Stimulated activated CD4-positive, alpha-beta T cell treated with anti-CD3 and anti-CD28 coated beads, TNF-alpha, amount 100 ng/mL, for 24 hours (primary cell): ENCODE data around the gene RTN4IP1.
A peak's percentile ranks its signal among the peaks of the same experiment; 100 is the strongest.

Experiments used
- DNase-seq, 3 experiments: peaks; one replicate each; pipeline ENCODE4 v3.0.0-alpha.2; 2020; ENCODE audit warnings: low read depth in 3 of 3

RTN4IP1 gene

DNA sequence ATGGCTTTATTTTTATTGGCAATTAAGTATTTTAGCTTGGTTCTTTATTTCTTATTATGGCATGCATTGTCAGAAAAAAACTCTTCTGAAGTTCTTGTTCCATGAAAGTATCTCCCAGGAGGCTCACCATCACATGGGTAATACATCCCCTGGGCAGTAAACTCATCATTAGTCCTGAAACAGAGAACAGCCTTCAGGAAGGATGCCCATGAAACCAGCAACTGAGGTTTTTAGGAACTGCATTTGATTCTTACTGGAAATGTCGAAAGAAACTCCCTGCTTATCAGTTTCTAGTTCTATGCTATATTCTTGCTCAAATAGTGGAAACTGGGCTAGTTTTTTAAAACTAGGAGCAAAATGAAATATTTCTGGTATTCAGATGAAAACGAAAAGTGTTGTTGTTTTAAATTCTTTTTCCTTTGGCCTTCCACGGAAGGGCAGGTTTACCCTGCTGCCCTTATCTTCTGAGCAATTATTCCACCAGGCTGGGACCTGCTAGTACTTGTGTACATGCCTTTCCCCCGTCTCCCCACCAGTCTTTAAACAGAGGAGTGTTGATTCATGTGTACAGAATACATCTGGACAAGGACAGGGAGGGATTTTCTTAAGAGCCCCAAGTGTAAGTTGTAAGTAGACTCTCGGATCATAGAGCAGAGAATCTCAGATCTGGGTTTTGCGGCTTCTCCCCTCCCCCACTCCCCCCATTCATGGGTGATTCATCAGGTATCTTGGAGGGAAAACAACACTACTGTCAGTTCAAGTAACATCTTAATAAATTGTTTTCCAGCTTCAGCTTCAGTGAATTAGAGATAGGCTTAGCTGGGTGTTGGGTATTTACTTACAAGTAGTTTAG is 81.5 kb downstream of the RTN4IP1 start:
- peak in 1 of 3 experiments; percentile 25 for DNase-seq

GRCh38 chr6:106546691-106547414 is 82.4 kb downstream of the RTN4IP1 start:
- DNase-seq = no peak

DNA sequence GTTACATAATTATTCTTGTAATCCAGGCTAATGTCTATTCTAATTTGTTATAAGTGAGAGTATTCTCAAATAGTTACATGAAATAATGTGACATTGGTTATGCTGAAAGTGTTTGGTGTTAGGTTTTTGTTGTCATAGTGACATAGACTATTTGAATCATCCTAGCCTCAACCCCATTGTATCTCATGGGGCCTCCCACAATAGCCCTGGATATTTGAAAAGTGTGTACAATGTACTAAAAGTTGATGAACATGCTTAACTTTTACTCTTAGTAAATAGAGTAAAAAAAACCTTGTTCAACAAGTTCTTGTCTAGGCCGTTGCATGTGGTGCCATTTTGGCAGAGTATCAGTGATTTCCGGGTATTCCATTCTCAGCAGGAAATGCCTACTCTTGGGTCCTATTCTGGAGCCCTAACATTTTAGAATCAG is 83.0 kb downstream of the RTN4IP1 start:
- DNase-seq = no peak

GRCh38 chr6:106540907-106541306 is 88.4 kb downstream of the RTN4IP1 start:
- DNase-seq = no peak

DNA sequence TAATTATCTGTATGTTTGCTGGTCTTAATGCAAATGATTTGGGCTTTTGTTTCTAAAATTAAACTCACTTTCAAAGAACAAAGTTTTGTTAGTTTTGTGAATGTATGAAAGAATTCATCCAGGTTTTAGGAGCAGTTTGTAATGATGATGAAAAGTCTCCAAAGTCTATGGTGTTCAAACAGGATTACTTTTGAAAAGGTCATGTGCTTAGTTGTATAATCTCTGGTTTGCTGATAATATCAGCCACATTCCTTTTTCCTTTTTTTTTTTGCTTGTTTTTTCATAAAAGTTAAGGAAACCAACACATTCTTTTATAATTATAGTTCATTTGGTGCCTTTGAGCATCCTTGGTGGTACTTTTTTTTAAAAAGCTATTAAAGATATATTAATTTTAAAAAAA is 88.9 kb downstream of the RTN4IP1 start:
- no peak for DNase-seq

- DNase-seq = no peak
Measured at GRCh38 chr6:106539936-106540335, 89.4 kb downstream of the RTN4IP1 start.

GRCh38 chr6:106538145-106538544 is 91.2 kb downstream of the RTN4IP1 start:
- no peak for DNase-seq

GRCh38 chr6:106537662-106538061 is 91.6 kb downstream of the RTN4IP1 start:
- DNase-seq = no peak

- DNase-seq = no peak
Measured at GRCh38 chr6:106536851-106537250, 92.4 kb downstream of the RTN4IP1 start.

- no peak for DNase-seq
Measured at GRCh38 chr6:106536357-106536756, 92.9 kb downstream of the RTN4IP1 start.

GRCh38 chr6:106535012-106535411 is 94.3 kb downstream of the RTN4IP1 start:
- no peak for DNase-seq

GRCh38 chr6:106534564-106534982 is 94.7 kb downstream of the RTN4IP1 start:
- DNase-seq = peak in 2 of 3 experiments; percentile 51 to 55

DNA sequence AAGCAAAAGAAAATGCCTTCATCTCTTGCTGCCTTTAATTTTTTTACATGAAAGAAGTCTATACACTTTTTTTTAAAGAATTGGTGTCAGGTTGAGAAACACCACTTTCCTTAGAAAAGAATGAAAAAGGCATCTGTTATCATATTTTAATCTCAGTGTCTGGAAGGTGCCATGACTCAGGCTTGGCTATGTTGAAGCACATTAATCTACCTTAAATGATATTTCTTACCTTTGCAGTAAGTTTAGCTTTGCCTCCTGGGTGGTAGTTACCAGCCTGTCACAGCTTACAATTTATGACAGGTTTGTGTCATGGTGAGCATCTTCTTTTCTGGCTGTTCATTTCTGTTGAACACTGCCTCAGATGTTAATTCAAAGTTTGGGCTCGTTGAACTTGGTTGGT is 95.3 kb downstream of the RTN4IP1 start:
- DNase-seq = no peak

- no peak for DNase-seq
Measured at GRCh38 chr6:106533054-106533453, 96.2 kb downstream of the RTN4IP1 start.

GRCh38 chr6:106530502-106530901 is 98.8 kb downstream of the RTN4IP1 start:
- DNase-seq = no peak

DNA sequence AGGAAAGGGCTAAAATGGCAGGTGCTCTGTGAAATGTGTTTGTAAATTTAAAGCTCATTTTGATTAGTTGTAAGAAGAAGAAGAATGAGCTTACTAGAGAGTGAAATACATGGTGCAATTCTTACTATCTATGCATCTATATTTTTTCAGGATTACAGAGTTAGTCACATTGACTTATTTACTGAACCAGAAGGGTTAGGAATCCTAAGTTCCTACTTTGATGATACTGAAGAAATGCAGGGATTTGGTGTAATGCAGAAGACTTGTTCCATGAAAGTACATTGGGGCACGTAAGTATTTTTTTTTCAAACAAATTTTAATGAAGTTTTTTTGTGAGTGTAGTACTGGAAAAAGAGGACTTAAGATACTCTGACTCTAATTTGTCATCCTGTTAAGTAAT is 99.3 kb downstream of the RTN4IP1 start:
- no peak for DNase-seq

DNA sequence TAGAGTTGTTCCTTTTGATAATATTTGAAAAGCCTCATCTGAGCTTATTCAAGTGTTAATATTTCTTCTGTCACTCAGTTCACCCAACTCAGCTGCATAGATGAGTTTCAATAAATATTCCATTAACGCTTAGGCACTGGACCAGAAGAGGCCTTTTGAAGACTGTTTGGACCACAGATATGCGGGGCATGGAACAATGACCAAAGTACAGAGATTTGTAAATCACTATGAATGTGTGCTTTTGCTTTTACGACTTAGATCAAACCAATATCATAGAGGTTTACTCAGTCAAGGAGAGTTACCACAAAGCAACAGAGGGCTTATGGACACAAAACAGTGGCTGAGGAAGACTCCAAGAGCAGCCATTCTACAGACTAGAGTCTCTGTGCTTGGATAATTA is 99.9 kb downstream of the RTN4IP1 start:
- no peak for DNase-seq

DNA sequence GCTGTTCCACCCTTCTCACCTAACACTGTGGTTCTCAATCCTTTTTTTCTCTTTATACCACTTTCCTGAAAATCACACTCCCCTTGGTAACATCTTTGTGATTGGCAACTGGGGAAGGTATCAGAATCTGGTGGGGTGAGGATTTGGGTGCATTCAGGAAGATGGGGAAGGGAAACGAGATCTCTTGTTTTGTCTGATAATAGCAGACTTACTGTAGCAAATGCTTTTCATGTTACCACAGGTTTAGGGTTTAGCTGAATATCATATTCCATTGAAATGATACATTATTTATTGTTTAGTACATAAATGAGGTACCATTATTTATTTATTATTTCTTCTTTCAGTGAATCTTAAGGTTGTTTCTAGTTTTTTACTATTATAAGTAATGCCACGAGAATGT is 100.8 kb downstream of the RTN4IP1 start:
- DNase-seq = no peak

DNA sequence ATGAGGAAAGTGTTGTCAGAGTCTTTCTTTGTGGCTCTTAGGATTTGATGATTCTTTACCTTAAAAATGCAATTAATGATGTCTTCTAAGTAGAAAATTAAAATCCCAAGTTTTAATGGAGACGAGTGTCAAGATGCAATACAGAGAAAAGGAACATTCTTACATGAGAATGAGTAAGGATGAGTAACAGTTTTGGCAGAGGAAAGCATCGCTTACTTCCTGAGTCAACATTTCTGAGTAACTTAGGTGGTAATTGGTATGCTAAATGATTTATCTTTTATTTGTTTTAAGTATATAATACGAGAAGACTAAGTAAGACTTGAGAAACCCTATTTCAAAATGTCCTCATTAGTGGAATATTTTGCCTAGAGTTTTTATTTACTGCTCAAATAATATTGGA is 101.3 kb downstream of the RTN4IP1 start:
- DNase-seq = no peak

GRCh38 chr6:106527117-106527516 is 102.2 kb downstream of the RTN4IP1 start:
- no peak for DNase-seq

DNA sequence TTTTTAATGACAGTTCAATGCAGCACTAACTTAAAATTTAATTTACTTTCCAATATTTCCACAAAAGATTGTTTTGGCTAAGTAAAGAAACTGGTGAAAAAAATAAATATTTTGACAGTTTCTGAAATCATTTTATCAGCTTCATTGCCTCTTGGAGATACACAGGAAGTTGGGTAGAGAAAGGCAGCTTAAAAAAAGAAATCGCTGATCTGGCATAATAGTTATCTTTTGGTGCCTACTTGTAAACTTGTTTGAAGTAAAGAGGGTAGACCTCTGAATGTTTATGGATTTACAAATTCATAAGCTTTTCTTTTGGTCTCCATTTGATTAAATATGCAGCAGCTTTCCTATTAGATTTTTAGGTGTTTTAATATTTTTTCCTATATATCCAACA is 103.4 kb downstream of the RTN4IP1 start:
- no peak for DNase-seq

DNA sequence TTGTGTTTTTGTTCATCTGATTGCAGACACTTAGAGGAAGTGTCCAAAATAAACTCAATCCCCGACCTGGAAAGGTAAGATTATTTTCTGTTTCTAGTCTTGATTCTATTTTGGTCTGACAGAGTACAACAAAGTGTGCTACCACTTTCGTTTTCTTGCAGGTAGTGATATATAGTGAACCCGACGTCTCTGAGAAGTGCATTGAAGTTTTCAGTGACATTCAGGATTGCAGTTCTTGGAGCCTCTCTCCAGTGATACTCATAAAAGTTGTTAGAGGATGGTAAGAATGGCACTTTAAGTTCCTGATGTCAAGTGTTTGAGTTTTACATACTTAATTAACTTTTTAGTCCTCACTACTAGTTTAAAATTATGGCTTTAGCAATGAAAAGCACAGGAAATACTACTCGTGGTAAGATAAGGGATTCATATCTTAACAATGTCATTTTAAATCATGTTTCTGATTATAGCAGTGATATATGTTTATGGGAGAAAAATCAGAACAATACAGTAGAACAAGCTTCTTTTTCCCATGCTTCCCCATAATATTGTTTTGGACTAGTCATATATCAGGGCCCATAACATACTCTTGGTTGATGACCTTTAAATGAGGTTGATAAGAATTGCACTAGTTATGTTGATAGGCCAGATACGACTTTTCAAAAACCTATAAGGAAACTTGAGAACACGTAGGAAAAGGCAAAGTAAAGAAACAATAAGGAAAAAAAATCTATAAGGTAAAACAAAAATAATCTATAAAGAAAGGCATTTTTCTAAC is 104.0 kb downstream of the RTN4IP1 start:
- DNase-seq = no peak
